Measurements from ENCODE around the gene PDE9A. TPM values are rescaled to one million over a fixed set of nuclear protein-coding genes. Genes with fewer than 3 reads are reported as not detected.

The PDE9A gene
- total RNA-seq, 1 experiment from 2014 or later: 31.9 TPM

DNA sequence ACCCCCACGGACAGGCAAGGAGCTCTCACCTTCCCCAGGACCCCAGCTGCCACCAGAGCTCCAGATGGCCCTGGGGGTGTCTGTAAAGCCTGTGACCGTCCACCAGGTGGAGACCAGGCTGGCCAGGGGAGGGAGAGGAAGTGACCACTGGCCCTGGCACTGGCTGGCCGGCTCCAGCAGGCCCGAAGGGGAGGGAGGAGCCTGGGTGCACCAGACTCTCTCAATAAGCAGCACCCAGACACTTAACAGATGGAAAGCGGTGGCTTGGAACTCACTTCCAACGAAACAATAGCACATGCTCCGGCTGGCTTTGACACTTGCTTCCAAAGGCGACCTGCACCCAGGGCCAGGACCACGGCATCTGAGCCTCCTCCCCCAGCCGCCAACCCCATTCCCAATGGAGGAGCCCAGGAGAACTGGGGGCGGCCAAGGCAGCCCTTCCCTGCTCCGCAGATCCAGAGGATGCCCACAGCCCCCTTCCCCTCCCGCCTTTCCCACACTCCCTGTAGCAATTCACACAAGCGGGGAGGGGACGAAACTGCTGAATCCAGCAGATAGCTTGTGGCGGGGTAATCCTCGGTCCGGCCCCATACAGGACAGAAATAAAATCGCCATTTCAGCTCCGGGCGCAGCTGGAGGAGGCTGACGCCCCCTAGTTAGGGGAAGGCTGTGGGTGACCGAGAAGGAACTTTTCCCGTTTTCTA is 742 bp upstream of the PDE9A start:
- Histone ChIP-seq H3K56ac (ENCODE audit: insufficient read length, low read depth, low read length) (no peak overlapping the region), H3K4me2 (ENCODE audit: insufficient read depth, insufficient read length, low read length) (peak overlapping the region; percentile 45), H2BK120ac (ENCODE audit: low read depth, low read length, poor library complexity, severe bottlenecking) (no peak overlapping the region), H3K18ac (ENCODE audit: insufficient read length, low read depth, low read length) (peak overlapping the region; percentile 69), H3K23ac (ENCODE audit: insufficient read length, low read depth, low read length) (no peak overlapping the region), H3K79me2 (ENCODE audit: insufficient read depth, low read length) (peaks cover 19% of the 10 kb centered on the region; the same call in 1 of the 2 replicates), H4K5ac (ENCODE audit: insufficient read length, low read depth, low read length) (no peak overlapping the region), H3T11ph (ENCODE audit: low read length) (no peak overlapping the region), H2BK15ac (ENCODE audit: low read depth, low read length) (no peak overlapping the region; the same call in 1 of the 2 replicates), H2BK5ac (ENCODE audit: insufficient read length, low read length) (no peak overlapping the region), H3K9ac (ENCODE audit: extremely low read depth, insufficient read length, low read length) (no peak overlapping the region), H3K9me3 (ENCODE audit: control insufficient read depth, low read depth, low read length) (no peaks in the 10 kb centered on the region), H2BK20ac (ENCODE audit: low read depth, low read length, poor library complexity, severe bottlenecking) (no peak overlapping the region), H2AFZ (ENCODE audit: low read length) (no peak overlapping the region), H2BK12ac (ENCODE audit: insufficient read length, low read depth, low read length) (no peak overlapping the region), H3K27me3 (ENCODE audit: insufficient read depth, low read length) (no peaks in the 10 kb centered on the region), H3K4ac (ENCODE audit: low read depth, low read length) (no peak overlapping the region), H4K91ac (ENCODE audit: insufficient read length, low read depth, low read length) (no peak overlapping the region), H3K4me1 (ENCODE audit: insufficient read depth, low read length) (peaks cover 10% of the 10 kb centered on the region; the same call in 1 of the 2 replicates), H3K23me2 (ENCODE audit: insufficient read length, low read depth, low read length, poor library complexity, severe bottlenecking) (peaks cover 14% of the 10 kb centered on the region), H2AK5ac (ENCODE audit: insufficient read length, low read length) (no peak overlapping the region), H3K14ac (ENCODE audit: insufficient read depth, low read length) (peak overlapping the region; percentile 59), H3K79me1 (ENCODE audit: insufficient read depth, low read depth, low read length, poor library complexity, severe bottlenecking) (no peaks in the 10 kb centered on the region), H3K27ac (ENCODE audit: insufficient read length, low read depth, low read length) (no peak overlapping the region), H4K20me1 (ENCODE audit: control insufficient read depth, insufficient read depth, insufficient read length) (no peaks in the 10 kb centered on the region), H4K8ac (replicated peaks; ENCODE audit: insufficient read length, low read depth, low read length) (no peak overlapping the region)
- Mint-ChIP-seq H3K4me1 (peaks cover 39 to 40% of the 10 kb centered on the region in 2 experiments), H3K4me3 (peak overlapping the region; percentile 81 to 92), H3K9me3 (no peaks in the 10 kb centered on the region; a peak in 3 of 5 replicates), H3K27me3 (ENCODE audit: low read depth) (peaks cover 24% of the 10 kb centered on the region), H3K36me3 (ENCODE audit: insufficient read depth in 1 of 3, low read depth in 3 of 3) (peaks cover 3 to 11% (median 5%) of the 10 kb centered on the region in 3 experiments; a peak in 5 of 7 replicates), H3K27ac (peak overlapping the region; percentile 60 to 94 (median 65); a peak in 5 of 7 replicates)
- TF ChIP-seq, protein P1, sequence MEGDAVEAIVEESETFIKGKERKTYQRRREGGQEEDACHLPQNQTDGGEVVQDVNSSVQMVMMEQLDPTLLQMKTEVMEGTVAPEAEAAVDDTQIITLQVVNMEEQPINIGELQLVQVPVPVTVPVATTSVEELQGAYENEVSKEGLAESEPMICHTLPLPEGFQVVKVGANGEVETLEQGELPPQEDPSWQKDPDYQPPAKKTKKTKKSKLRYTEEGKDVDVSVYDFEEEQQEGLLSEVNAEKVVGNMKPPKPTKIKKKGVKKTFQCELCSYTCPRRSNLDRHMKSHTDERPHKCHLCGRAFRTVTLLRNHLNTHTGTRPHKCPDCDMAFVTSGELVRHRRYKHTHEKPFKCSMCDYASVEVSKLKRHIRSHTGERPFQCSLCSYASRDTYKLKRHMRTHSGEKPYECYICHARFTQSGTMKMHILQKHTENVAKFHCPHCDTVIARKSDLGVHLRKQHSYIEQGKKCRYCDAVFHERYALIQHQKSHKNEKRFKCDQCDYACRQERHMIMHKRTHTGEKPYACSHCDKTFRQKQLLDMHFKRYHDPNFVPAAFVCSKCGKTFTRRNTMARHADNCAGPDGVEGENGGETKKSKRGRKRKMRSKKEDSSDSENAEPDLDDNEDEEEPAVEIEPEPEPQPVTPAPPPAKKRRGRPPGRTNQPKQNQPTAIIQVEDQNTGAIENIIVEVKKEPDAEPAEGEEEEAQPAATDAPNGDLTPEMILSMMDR (conservative IDR thresholded peaks at IDR 0.05): peak; percentile 54
- DNase-seq: peak; percentile 78
- WGBS (ENCODE audit: extremely low coverage, insufficient read length, low lambda C conversion rate): no CpG with 5 or more reads among the region's 24 CpGs
